GM12878 (cell line): ENCODE data around the gene HMCN2. TPM values are rescaled to one million over a fixed set of nuclear protein-coding genes. Genes with fewer than 3 reads are reported as not detected.

Experiments used
- ATAC-seq: fragments of 200-7000 bp; cut with Tn5 transposase; 3 replicates; pipeline ENCODE4 v1.9.1; 2020; ENCODE audit warnings: mild to moderate bottlenecking, moderate library complexity
- BruUV-seq: library from RNA; stranded (reverse); fragments of 400-500 nt; replicated peaks from 2 replicates; lab custom pipeline; 2021; lab: Mats Ljungman, UMichigan
- CTCF ChIA-PET: fragments of 300-600 bp; sonication (Branson Sonifier 250); formaldehyde crosslinking; extraction: SDS; loops from one replicate; lab custom pipeline; 2021; ENCODE audit warnings: inconsistent platforms; lab: Yijun Ruan, JAX
- POLR2A ChIA-PET: fragments of 350-600 bp; formaldehyde crosslinking; extraction: SDS; loops from one replicate; lab custom pipeline; 2021; ENCODE audit warnings: inconsistent platforms; lab: Charles Lee
- RAD21 ChIA-PET: fragments of 300-600 bp; sonication (Branson Sonifier 250); formaldehyde crosslinking; loops from one replicate; lab custom pipeline; 2023; ENCODE audit warnings: antibody characterized with exemption; ENCODE audit not compliant: unreplicated experiment; lab: Charles Lee
- SMC1A ChIA-PET: fragments of 300-600 bp; sonication (Branson Sonifier 250); formaldehyde crosslinking; loops from one replicate; lab custom pipeline; 2023; ENCODE audit not compliant: unreplicated experiment, uncharacterized antibody; lab: Charles Lee
- DNase-seq: peaks from one replicate; pipeline ENCODE4 v3.0.0-alpha.2; 2011; ENCODE audit warnings: low read depth, low spot score
- FAIRE-seq: peaks from 3 replicates; lab custom pipeline; 2011; peaks lifted over from hg19 to GRCh38; lab: Jason Lieb, UNC
- H2AFZ ChIP-seq: 2 replicates; pipeline ENCODE4 v1.6.0; 2011; ENCODE audit warnings: low read depth, low read length, control low read depth; ENCODE audit not compliant: control insufficient read depth
- H3K27ac ChIP-seq: 2 replicates; pipeline ENCODE4 v1.5.1; 2011; ENCODE audit warnings: control low read depth; ENCODE audit not compliant: control insufficient read depth, insufficient read depth
- H3K27me3 ChIP-seq, 2 experiments: replicated peaks in 1 of 2; 2 replicates each; pipeline versions ENCODE4 v1.6.0 to v1.6.1; 2011; ENCODE audit warnings: low read length in 1 of 2; ENCODE audit not compliant: control insufficient read depth in 2 of 2, insufficient read depth in 2 of 2
- H3K36me3 ChIP-seq, 2 experiments: 2 replicates each; pipeline ENCODE4 v1.5.1; 2011; ENCODE audit warnings: low read length in 1 of 2; ENCODE audit not compliant: control insufficient read depth in 2 of 2, insufficient read depth in 2 of 2
- H3K4me1 ChIP-seq: 2 replicates; pipeline ENCODE4 v1.6.1; 2011; ENCODE audit warnings: mild to moderate bottlenecking, low read length, moderate library complexity, mixed read lengths; ENCODE audit not compliant: control insufficient read depth, insufficient read depth
- H3K4me2 ChIP-seq: 2 replicates; pipeline ENCODE4 v1.6.0; 2011; ENCODE audit warnings: control low read depth; ENCODE audit not compliant: control insufficient read depth, insufficient read depth
- H3K4me3 ChIP-seq: fragments of 200-600 bp; sonication (generic); 2 replicates; pipeline ENCODE4 v1.5.1; 2016
- H3K79me2 ChIP-seq: 2 replicates; pipeline ENCODE4 v1.6.0; 2011; ENCODE audit warnings: low read length; ENCODE audit not compliant: control insufficient read depth, insufficient read depth
- H3K9ac ChIP-seq: 2 replicates; pipeline ENCODE4 v1.8.0; 2011; ENCODE audit warnings: low read length, control low read depth, mixed read lengths; ENCODE audit not compliant: control insufficient read depth, insufficient read depth
- H3K9me3 ChIP-seq: replicated peaks from 3 replicates; pipeline ENCODE4 v1.5.1; 2011; ENCODE audit warnings: mild to moderate bottlenecking, low read length; ENCODE audit not compliant: control insufficient read depth, insufficient read depth
- H4K20me1 ChIP-seq: 2 replicates; pipeline ENCODE4 v1.6.0; 2011; ENCODE audit not compliant: control insufficient read depth, insufficient read depth
- BHLHE40 ChIP-seq, 2 experiments: fragments of 450-650 bp in 1 of 2; IDR thresholded peaks; 2 replicates each; pipeline ENCODE4 v1.6.1; 2011 to 2017; ENCODE audit warnings: low read depth in 2 of 2, borderline replicate concordance in 1 of 2, improper control_type of control experiment in 1 of 2, low read length in 1 of 2, mild to moderate bottlenecking in 1 of 2
- CREM ChIP-seq: IDR thresholded peaks from 2 replicates; pipeline ENCODE4 v1.6.1; 2014; ENCODE audit warnings: antibody characterized with exemption, low read depth
- GABPA ChIP-seq: IDR thresholded peaks from 2 replicates; pipeline ENCODE4 v1.6.1; 2014; ENCODE audit warnings: antibody characterized with exemption, low read depth, mild to moderate bottlenecking, inconsistent platforms
- WGBS: methylation state at CpG from one replicate; pipeline ENCODE4 v1.1.6; 2016; ENCODE audit warnings: low lambda C conversion rate; ENCODE audit not compliant: insufficient replicate concordance, insufficient coverage; ENCODE audit errors: missing lambda C conversion rate; 5-methylcytosine and 5-hydroxymethylcytosine counted together
- in situ Hi-C: fragments of 300-500 bp; cut with MboI; formaldehyde crosslinking; loops from 9 replicates; pipeline ENCODE4 v1.14.3; 2018; ENCODE audit warnings: mixed read lengths
- intact Hi-C: fragments of 100-400 bp; cut with micrococcal nuclease; formaldehyde crosslinking; loops from one replicate; pipeline ENCODE4 v1.14.2; 2022; ENCODE audit not compliant: unreplicated experiment
- polyA plus RNA-seq, 11 experiments: library from polyadenylated mRNA; depleted of rRNA in 4 of 11; unstranded in 6 of 11; stranded (reverse) in 5 of 11; fragments of >200 nt; fragmentation: Nextera tagmentation in 4 of 11; fragmentation: Illumina TruSeq in 1 of 11; extraction: Ambion mirVana in 4 of 11; extraction: Trizol in 1 of 11; gene quantifications; 1 replicate in 1 of 11; 2 replicates in 10 of 11; pipeline versions ENCODE4 v1.2.1 to v1.2.3, GENCODE V29; 2011 to 2016; ENCODE audit warnings: inconsistent platforms in 2 of 11, missing spikeins in 2 of 11, low read depth in 1 of 11
- total RNA-seq, 4 experiments: library from RNA; depleted of rRNA in 3 of 4; stranded (reverse); fragments of >200 nt in 3 of 4; fragmentation: Illumina TruSeq in 1 of 4; extraction: Trizol in 1 of 4; gene quantifications; 2 replicates each; pipeline versions ENCODE4 v1.2.1 to v1.2.3, GENCODE V29; 2013 to 2021

Gene HMCN2
- total and polyA plus RNA-seq, 10 of the 15 experiments (the other 5 are each of a cell fraction or from before 2014, with no cell fraction given) = 0.04 TPM; not detected in 9

DNA sequence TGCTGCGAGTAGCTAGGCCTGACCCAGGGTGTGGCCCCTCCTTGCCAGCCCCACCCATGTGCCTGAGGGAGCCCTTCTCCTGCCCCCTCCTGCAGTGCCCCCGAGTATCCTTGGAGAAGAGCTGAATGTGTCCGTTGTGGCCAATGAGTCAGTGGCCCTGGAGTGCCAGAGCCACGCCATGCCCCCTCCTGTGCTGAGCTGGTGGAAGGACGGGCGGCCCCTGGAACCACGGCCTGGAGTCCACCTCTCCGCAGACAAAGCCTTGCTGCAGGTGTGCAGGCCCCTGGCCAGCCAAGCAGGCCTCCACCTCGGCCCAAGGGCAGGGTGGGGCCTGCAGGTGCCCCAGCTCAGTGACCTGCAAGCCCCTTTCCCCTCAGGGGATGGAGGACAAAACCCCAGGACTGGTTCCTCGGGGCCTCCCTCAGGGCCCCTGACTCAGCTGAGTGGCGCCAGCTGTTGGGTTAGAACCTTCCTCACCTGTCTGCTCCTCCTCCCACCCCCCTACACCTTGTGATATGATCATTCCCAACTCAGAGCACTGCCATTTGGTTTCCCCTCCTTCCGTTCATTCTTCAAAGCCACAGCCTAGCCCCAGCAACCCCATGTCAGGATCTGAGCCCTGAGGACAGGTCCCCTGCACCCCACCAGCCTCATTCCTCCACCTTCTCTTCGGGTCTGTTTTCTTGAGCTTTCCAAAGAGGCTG is 99.2 kb downstream of the HMCN2 start:
- ATAC-seq (no peak), FAIRE-seq (no peak), DNase-seq (no peak)
- in situ Hi-C loops (no loop called here), intact Hi-C loops (no loop called here)
- Histone ChIP-seq H3K4me1 (no peaks in the 10 kb centered on the region), H3K27me3 (no peaks in the 10 kb centered on the region; a peak in 1 of 4 replicates), H3K4me3 (no peak overlapping the region), H2AFZ (no peak overlapping the region), H3K4me2 (no peak overlapping the region), H3K27ac (no peak overlapping the region), H3K9ac (no peak overlapping the region), H4K20me1 (no peaks in the 10 kb centered on the region), H3K36me3 (no peaks in the 10 kb centered on the region), H3K9me3 (no peaks in the 10 kb centered on the region; the same call in 2 of the 3 replicates), H3K79me2 (no peaks in the 10 kb centered on the region)
- no peak for TF ChIP-seq CREM
- CTCF ChIA-PET = no interaction called here
- SMC1A ChIA-PET = no interaction called here
- no TSS peak for BruUV-seq
- RAD21 ChIA-PET = interaction anchor here (0.6 kb wide), 1 partner anchor 11 kb away, joined by 3 read pairs; no protein-coding TSS in a partner anchor
- POLR2A ChIA-PET = no interaction called here
- 23% methylated on average over 13 of the region's 13 CpGs for WGBS

GRCh38 chr9:130365323-130365721 is 99.8 kb downstream of the HMCN2 start:
- ChIA-PET CTCF (no interaction called here), SMC1A (no interaction called here), POLR2A (no interaction called here), RAD21 (no interaction called here)
- in situ Hi-C loops = no loop called here
- FAIRE-seq (no peak), ATAC-seq (no peak), DNase-seq (no peak)
- no peak overlapping the region for H3K27ac ChIP-seq
- intact Hi-C loops = no loop called here
- H3K27me3 ChIP-seq = no peaks in the 10 kb centered on the region; a peak in 1 of 4 replicates
- 45% methylated on average over 9 of the region's 10 CpGs for WGBS
- no TSS peak for BruUV-seq
- H3K36me3 ChIP-seq = no peaks in the 10 kb centered on the region
- H3K4me1 ChIP-seq = no peaks in the 10 kb centered on the region
- H3K9me3 ChIP-seq = no peaks in the 10 kb centered on the region; the same call in 2 of the 3 replicates
- no peak overlapping the region for H3K4me3 ChIP-seq
- TF ChIP-seq BHLHE40 (IDR thresholded peaks at IDR 0.05; ENCODE audit: borderline replicate concordance in 1 of 2, low read depth in 2 of 2, low read length in 1 of 2) (peak in 1 of 2 experiments; percentile 26; a peak in 1 of 4 replicates), GABPA (no peak)
- no peak overlapping the region for H3K4me2 ChIP-seq
- no peaks in the 10 kb centered on the region for H4K20me1 ChIP-seq
- no peak overlapping the region for H3K9ac ChIP-seq
- H2AFZ ChIP-seq = no peak overlapping the region
- H3K79me2 ChIP-seq = no peaks in the 10 kb centered on the region
